ENCODE measurements around the gene PLPPR2. TPM values are rescaled to one million over a fixed set of nuclear protein-coding genes. Genes with fewer than 3 reads are reported as not detected.
"Not testable (repeated sequence)": the region's sequence is repeated elsewhere in the genome, so short reads cannot be mapped to it uniquely, and the experiment has no call there.

PLPPR2 gene
- polyA plus RNA-seq, 3 donors, result 10.1 to 16.8 (median 15.0) TPM

GRCh38 chr19:11382898-11383705 is 27.9 kb downstream of the PLPPR2 start:
- DNase-seq (ENCODE audit: extremely low read depth in 1 of 11, low read depth in 9 of 11, low spot score in 4 of 11), result no peak

GRCh38 chr19:11383706-11384048 is 28.4 kb downstream of the PLPPR2 start:
- DNase-seq (ENCODE audit: extremely low read depth in 1 of 11, low read depth in 9 of 11, low spot score in 4 of 11), result no peak

GRCh38 chr19:11384778-11385129 is 29.5 kb downstream of the PLPPR2 start:
- DNase-seq (ENCODE audit: extremely low read depth in 1 of 11, low read depth in 9 of 11, low spot score in 4 of 11), result no peak

- DNase-seq (ENCODE audit: extremely low read depth in 1 of 11, low read depth in 9 of 11, low spot score in 4 of 11), result no peak
These were observed 32.2 kb downstream of the PLPPR2 start for GRCh38 chr19:11387162-11388034.

GRCh38 chr19:11390359-11390758 is 35.1 kb downstream of the PLPPR2 start:
- DNase-seq (ENCODE audit: extremely low read depth in 1 of 11, low read depth in 9 of 11, low spot score in 4 of 11), result no peak

GRCh38 chr19:11390933-11391680 is 35.9 kb downstream of the PLPPR2 start:
- no peak for DNase-seq (ENCODE audit: extremely low read depth in 1 of 11, low read depth in 9 of 11, low spot score in 4 of 11)

GRCh38 chr19:11397089-11397610 is 41.9 kb downstream of the PLPPR2 start:
- DNase-seq (ENCODE audit: extremely low read depth in 1 of 11, low read depth in 9 of 11, low spot score in 4 of 11), result no peak

- DNase-seq (ENCODE audit: extremely low read depth in 1 of 11, low read depth in 9 of 11, low spot score in 4 of 11), result no peak
These were observed 44.4 kb downstream of the PLPPR2 start for GRCh38 chr19:11399667-11400066.

- no peak for DNase-seq (ENCODE audit: extremely low read depth in 1 of 11, low read depth in 9 of 11, low spot score in 4 of 11)
These were observed 45.6 kb downstream of the PLPPR2 start for GRCh38 chr19:11400798-11401197.

GRCh38 chr19:11401808-11402543 is 46.7 kb downstream of the PLPPR2 start:
- DNase-seq (ENCODE audit: extremely low read depth in 1 of 11, low read depth in 9 of 11, low spot score in 4 of 11), result no peak

- no peak for DNase-seq (ENCODE audit: extremely low read depth in 1 of 11, low read depth in 9 of 11, low spot score in 4 of 11)
These were observed 49.5 kb downstream of the PLPPR2 start for GRCh38 chr19:11404588-11405222.

GRCh38 chr19:11405846-11406643 is 50.8 kb downstream of the PLPPR2 start:
- DNase-seq (ENCODE audit: extremely low read depth in 1 of 11, low read depth in 9 of 11, low spot score in 4 of 11), result no peak

- not testable (repeated sequence) for DNase-seq (ENCODE audit: extremely low read depth in 1 of 11, low read depth in 9 of 11, low spot score in 4 of 11)
These were observed 51.5 kb downstream of the PLPPR2 start for GRCh38 chr19:11406703-11407236.

GRCh38 chr19:11408591-11408990 is 53.4 kb downstream of the PLPPR2 start:
- DNase-seq (ENCODE audit: extremely low read depth in 1 of 11, low read depth in 9 of 11, low spot score in 4 of 11), result no peak

- no peak for DNase-seq (ENCODE audit: extremely low read depth in 1 of 11, low read depth in 9 of 11, low spot score in 4 of 11)
These were observed 55.5 kb downstream of the PLPPR2 start for GRCh38 chr19:11410682-11411081.

GRCh38 chr19:11414544-11414943 is 59.3 kb downstream of the PLPPR2 start:
- no peak for DNase-seq (ENCODE audit: extremely low read depth in 1 of 11, low read depth in 9 of 11, low spot score in 4 of 11)

Data from renal cortex interstitium (tissue), 11 donors.